Choroid plexus epithelial cell (primary cell): ENCODE results near the gene PSMC4.

Experiments used
- DNase-seq: peaks from one replicate; pipeline ENCODE4 v3.0.0-alpha.2; 2010; ENCODE audit warnings: low read depth
- H3K4me3 ChIP-seq: 2 replicates; pipeline ENCODE4 v1.5.1; 2011; ENCODE audit warnings: low read depth, mild to moderate bottlenecking, control low read depth, low read length, moderate library complexity
- TF ChIP-seq, protein P1 (sequence below): conservative IDR thresholded peaks from 2 replicates; pipeline ENCODE4 v1.5.1; 2011; ENCODE audit warnings: low read depth, mild to moderate bottlenecking, control low read depth, inconsistent platforms, low read length, moderate library complexity

Gene PSMC4

DNA sequence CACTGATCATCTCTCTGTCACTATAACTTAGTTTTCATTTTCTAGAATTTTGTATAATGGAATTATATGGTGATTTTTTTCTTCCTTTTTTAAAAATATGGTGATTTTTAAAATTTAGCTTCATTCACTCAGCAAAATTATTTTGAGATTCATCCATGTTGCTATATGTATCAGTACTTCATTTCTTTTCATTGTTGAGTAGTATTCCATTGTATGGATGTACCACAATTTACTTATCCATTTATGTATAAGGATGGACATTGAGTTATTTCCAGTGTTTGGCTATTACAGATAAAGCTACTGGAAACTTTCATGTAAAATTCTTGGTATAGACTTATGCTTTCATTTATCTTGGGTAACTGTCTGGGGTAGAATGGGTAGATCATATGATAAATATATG lies 38.7 kb downstream of the PSMC4 start:
- H3K4me3 ChIP-seq: no peak overlapping the region
- TF ChIP-seq, protein P1, sequence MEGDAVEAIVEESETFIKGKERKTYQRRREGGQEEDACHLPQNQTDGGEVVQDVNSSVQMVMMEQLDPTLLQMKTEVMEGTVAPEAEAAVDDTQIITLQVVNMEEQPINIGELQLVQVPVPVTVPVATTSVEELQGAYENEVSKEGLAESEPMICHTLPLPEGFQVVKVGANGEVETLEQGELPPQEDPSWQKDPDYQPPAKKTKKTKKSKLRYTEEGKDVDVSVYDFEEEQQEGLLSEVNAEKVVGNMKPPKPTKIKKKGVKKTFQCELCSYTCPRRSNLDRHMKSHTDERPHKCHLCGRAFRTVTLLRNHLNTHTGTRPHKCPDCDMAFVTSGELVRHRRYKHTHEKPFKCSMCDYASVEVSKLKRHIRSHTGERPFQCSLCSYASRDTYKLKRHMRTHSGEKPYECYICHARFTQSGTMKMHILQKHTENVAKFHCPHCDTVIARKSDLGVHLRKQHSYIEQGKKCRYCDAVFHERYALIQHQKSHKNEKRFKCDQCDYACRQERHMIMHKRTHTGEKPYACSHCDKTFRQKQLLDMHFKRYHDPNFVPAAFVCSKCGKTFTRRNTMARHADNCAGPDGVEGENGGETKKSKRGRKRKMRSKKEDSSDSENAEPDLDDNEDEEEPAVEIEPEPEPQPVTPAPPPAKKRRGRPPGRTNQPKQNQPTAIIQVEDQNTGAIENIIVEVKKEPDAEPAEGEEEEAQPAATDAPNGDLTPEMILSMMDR: no peak
- DNase-seq: no peak

DNA sequence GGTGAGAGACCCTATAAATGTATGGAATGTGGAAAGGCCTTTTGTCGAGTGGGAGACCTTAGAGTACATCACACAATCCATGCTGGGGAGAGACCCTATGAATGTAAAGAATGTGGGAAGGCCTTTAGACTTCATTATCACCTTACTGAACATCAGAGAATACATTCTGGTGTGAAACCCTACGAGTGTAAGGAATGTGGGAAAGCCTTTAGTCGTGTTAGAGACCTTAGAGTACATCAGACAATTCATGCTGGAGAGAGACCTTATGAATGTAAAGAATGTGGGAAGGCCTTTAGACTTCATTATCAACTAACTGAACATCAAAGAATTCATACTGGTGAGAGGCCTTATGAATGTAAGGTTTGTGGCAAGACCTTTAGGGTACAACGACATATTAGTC lies 43.0 kb downstream of the PSMC4 start:
- no peak for DNase-seq
- H3K4me3 ChIP-seq: no peak overlapping the region
- TF ChIP-seq, protein P1: no peak

DNA sequence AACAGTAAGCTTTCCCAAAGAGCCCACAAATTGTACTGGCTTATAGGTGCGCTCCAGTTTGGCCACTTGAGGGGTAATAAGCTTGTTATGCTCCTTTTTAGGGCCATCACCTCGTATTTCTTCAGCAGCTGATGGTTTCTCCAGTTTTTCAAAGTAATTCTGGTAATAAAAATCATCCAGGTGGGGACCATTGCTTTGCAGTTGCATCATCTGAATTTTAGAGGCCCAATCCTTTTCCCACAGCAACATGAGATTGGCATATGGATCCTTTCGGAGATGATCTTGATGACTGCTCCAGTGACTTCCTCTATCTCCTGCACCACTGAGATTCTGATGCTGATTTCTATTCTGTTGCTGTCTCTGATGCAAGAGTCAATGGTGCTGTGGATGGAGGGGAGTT lies 53.0 kb downstream of the PSMC4 start:
- DNase-seq: no peak
- TF ChIP-seq, protein P1: no peak
- no peak overlapping the region for H3K4me3 ChIP-seq

DNA sequence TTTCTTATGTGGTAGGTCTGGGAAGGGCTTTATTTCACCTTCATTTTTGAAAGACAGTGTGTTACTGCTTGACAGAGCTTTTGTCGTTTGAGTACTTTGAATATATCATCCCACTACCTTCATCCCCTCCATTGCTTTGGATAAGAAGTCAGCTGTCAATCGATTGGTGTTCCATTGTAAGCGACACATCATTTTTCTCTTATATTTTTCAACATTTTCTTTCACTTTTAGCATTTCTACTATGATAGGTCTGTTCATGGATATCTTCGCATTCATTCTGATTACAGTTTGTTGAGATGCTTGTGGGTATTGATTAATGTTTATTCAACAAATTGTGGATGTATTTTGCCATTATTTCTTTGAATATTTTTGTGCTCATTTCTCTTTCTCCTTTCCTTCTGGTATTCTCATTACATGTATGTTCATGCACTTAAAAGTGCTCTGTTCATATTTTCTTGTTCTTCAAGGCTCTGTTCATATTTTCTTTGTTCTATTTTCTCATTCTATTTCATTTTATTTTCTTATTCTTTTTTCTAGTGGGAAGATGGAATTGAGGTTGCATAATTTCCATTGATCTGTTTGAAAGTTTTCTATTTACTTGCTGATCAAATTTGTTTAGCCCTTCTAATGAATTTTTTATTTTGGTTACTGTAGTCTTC lies 55.1 kb downstream of the PSMC4 start:
- DNase-seq: no peak
- TF ChIP-seq, protein P1: no peak
- H3K4me3 ChIP-seq: no peak overlapping the region

DNA sequence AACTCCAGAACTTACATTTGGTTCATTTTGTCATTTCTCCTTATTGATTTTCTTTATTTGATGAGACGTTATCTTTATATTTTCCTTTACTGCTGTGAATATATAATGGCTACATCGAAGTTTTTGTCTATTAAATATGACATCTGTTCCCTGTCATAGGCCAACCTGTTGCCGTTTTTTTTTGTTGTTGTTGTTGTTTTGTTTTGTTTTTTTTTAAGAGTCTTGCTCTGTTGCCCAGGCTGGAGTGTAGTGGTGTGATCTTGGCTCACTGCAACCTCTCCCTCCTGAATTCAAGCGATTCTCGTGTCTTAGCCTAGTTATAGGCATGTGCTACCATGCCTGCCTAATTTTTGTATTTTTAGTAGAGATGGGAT lies 55.6 kb downstream of the PSMC4 start:
- TF ChIP-seq, protein P1: no peak
- H3K4me3 ChIP-seq: no peak overlapping the region
- no peak for DNase-seq
